BLaER1 treated with 17β-estradiol and CSF1 and Interleukin-3, amounts not matched to agents 10 nM and 100 nM (cell line): ENCODE data around the gene RBBP5.

Source experiments
- H3K27ac ChIP-seq, 11 experiments: shearing (Covaris generic); formaldehyde crosslinking; 2 replicates each; pipeline ENCODE4 v1.8.1; 2022
- H3K27me3 ChIP-seq, 11 experiments: shearing (Covaris generic); formaldehyde crosslinking; 2 replicates each; pipeline ENCODE4 v1.8.1; 2022
- H3K36me3 ChIP-seq, 11 experiments: shearing (Covaris generic); formaldehyde crosslinking; 2 replicates each; pipeline ENCODE4 v1.8.1; 2022
- H3K4me1 ChIP-seq, 10 experiments: shearing (Covaris generic); formaldehyde crosslinking; 2 replicates each; pipeline ENCODE4 v1.8.1; 2022
- H3K4me2 ChIP-seq, 11 experiments: shearing (Covaris generic); formaldehyde crosslinking; 2 replicates each; pipeline ENCODE4 v1.8.1; 2022
- H3K4me3 ChIP-seq, 10 experiments: shearing (Covaris generic); formaldehyde crosslinking; 2 replicates each; pipeline ENCODE4 v1.8.1; 2022
- H3K9ac ChIP-seq, 11 experiments: shearing (Covaris generic); formaldehyde crosslinking; 2 replicates each; pipeline ENCODE4 v1.8.1; 2022
- H3K9me3 ChIP-seq, 11 experiments: shearing (Covaris generic); formaldehyde crosslinking; replicated peaks in 1 of 11; 2 replicates each; pipeline ENCODE4 v1.8.1; 2022
- H4K20me1 ChIP-seq, 11 experiments: shearing (Covaris generic); formaldehyde crosslinking; 2 replicates each; pipeline ENCODE4 v1.8.1; 2022
- Cebpa-rat ChIP-seq, 11 experiments: shearing (Covaris generic); IDR thresholded peaks; 2 replicates each; pipeline ENCODE4 v1.8.1; 2022

RBBP5 gene

GRCh38 chr1:205041998-205042910, 79.5 kb downstream of the RBBP5 start:
- Histone ChIP-seq H3K4me1 (peaks cover 14 to 64% (median 53%) of the 10 kb centered on the region in 10 experiments; a peak in 18 of 20 replicates), H3K36me3 (no peaks in the 10 kb centered on the region), H3K9ac (peak overlapping the region in 2 of 11 experiments; percentile 1 to 42; a peak in 2 of 22 replicates), H3K27ac (peak overlapping the region in 1 of 11 experiments; percentile 63; a peak in 3 of 22 replicates), H3K27me3 (peaks cover 29 to 42% (median 37%) of the 10 kb centered on the region in 11 experiments), H3K9me3 (no peaks in the 10 kb centered on the region), H4K20me1 (peaks cover 0 to 26% (median 5%) of the 10 kb centered on the region in 11 experiments; a peak in 6 of 22 replicates), H3K4me3 (0 out of 20 replicates have a peak overlapping the region, but pooled peaks of 1 of the 10 experiments have one; percentile 6), H3K4me2 (peak overlapping the region in 10 of 11 experiments; percentile 67 to 90 (median 81); a peak in 21 of 22 replicates)
- no peak for TF ChIP-seq Cebpa-rat (IDR thresholded peaks at IDR 0.05)

GRCh38 chr1:205041001-205041715, 80.6 kb downstream of the RBBP5 start:
- Histone ChIP-seq H4K20me1 (peaks cover 0 to 23% (median 0%) of the 10 kb centered on the region in 11 experiments; a peak in 5 of 22 replicates), H3K36me3 (no peaks in the 10 kb centered on the region), H3K9me3 (no peaks in the 10 kb centered on the region), H3K27me3 (peaks cover 29 to 42% (median 37%) of the 10 kb centered on the region in 11 experiments), H3K9ac (peak overlapping the region in 2 of 11 experiments; percentile 1 to 42; a peak in 3 of 22 replicates), H3K4me3 (0 out of 20 replicates have a peak overlapping the region, but pooled peaks of 1 of the 10 experiments have one; percentile 6), H3K4me2 (peak overlapping the region in 10 of 11 experiments; percentile 14 to 90 (median 80); a peak in 17 of 22 replicates), H3K4me1 (peaks cover 14 to 53% (median 42%) of the 10 kb centered on the region in 10 experiments; a peak in 18 of 20 replicates), H3K27ac (peak overlapping the region in 2 of 11 experiments; percentile 13 to 63; a peak in 5 of 22 replicates)
- TF ChIP-seq Cebpa-rat (IDR thresholded peaks at IDR 0.05): 0 out of 22 replicates have a peak, but pooled peaks of 1 of the 11 experiments have one; percentile 3

GRCh38 chr1:205038132-205038786, 83.5 kb downstream of the RBBP5 start:
- Histone ChIP-seq H3K27me3 (peaks cover 11 to 18% (median 15%) of the 10 kb centered on the region in 11 experiments), H3K4me1 (peaks cover 11 to 42% (median 35%) of the 10 kb centered on the region in 10 experiments; a peak in 18 of 20 replicates), H3K9me3 (no peaks in the 10 kb centered on the region), H3K4me2 (no peak overlapping the region), H3K9ac (no peak overlapping the region), H4K20me1 (peaks cover 0 to 3% (median 0%) of the 10 kb centered on the region in 11 experiments; a peak in 3 of 22 replicates), H3K27ac (no peak overlapping the region), H3K4me3 (no peak overlapping the region), H3K36me3 (no peaks in the 10 kb centered on the region)
- TF ChIP-seq Cebpa-rat (IDR thresholded peaks at IDR 0.05): no peak

DNA sequence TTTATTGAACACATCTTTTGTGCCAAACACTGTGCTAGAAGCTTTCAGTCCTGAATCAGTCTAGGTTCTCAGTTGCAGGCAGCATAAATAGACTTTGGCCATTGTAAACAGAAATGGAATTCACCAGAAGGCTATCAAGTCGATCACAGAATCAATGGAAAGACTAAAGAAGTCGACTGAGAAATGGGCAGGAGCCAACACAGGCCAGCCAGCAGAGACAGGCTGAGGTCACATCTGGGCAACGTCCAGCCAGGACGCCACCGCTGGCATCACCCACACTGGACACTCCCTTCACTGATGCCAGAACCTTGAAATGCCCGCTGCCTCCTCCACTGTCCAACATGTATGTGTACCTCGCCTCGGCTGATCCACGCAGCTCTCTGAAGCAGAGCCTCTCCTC, 84.2 kb downstream of the RBBP5 start:
- Histone ChIP-seq H3K4me2 (no peak overlapping the region), H4K20me1 (peaks cover 0 to 6% (median 0%) of the 10 kb centered on the region in 11 experiments; a peak in 2 of 22 replicates), H3K4me3 (no peak overlapping the region), H3K9ac (no peak overlapping the region), H3K4me1 (peaks cover 8 to 35% (median 29%) of the 10 kb centered on the region in 10 experiments; a peak in 18 of 20 replicates), H3K27me3 (peaks cover 5 to 11% (median 8%) of the 10 kb centered on the region in 11 experiments; a peak in 21 of 22 replicates), H3K9me3 (no peaks in the 10 kb centered on the region), H3K27ac (no peak overlapping the region), H3K36me3 (no peaks in the 10 kb centered on the region)
- no peak for TF ChIP-seq Cebpa-rat (IDR thresholded peaks at IDR 0.05)
